ENCODE measurements around the gene WDFY2.

Gene WDFY2

DNA sequence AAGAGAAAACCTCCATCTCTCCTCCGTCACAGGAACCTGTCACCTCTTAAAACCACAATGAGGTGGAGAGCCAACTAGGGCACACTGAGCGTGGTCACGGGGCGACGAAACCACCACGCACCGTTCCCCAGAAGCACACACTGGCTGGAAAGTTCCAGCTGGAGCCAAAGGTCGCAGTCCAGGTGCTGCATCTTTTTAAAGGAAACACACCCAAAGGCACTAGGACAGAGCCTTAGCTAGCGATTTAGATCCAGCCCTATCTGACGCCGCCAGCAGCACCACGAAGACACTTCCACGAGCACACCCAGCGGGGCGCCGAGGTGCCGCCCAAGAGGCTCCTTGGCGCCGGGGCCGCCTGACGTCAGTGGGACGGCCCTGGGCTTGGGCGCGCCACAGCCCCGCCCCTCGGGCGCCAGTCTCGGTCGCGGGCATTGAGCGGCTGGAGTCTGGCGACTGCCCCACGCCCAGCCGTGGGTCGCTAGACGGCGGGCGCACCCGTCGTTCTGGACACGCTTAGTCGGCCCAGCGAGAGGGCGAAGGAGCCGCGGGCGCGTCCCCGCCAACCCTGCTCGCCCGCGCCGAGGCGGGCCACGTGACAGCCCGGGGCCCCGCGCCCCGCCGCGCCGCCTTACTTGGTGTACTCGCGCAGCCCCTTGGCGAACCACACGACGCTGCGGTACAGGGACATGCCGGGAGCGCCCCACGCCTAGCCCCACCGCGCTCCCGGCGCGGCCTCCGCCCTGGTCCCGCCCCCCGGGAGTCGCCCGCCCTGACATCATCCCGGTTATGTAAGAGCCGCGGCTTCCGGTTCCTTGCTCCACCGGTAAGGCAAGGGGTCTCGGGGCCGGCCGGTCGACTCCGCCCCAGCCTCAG lies 219.4 kb downstream of the WDFY2 start, which contains the start of gene DHRS12:
TSS of gene DHRS12 (minus strand) at position 742 of the 873 bp plus-strand sequence. CDS start 4,504 bp downstream, outside the sequence.
- no peak for FAIRE-seq

DNA sequence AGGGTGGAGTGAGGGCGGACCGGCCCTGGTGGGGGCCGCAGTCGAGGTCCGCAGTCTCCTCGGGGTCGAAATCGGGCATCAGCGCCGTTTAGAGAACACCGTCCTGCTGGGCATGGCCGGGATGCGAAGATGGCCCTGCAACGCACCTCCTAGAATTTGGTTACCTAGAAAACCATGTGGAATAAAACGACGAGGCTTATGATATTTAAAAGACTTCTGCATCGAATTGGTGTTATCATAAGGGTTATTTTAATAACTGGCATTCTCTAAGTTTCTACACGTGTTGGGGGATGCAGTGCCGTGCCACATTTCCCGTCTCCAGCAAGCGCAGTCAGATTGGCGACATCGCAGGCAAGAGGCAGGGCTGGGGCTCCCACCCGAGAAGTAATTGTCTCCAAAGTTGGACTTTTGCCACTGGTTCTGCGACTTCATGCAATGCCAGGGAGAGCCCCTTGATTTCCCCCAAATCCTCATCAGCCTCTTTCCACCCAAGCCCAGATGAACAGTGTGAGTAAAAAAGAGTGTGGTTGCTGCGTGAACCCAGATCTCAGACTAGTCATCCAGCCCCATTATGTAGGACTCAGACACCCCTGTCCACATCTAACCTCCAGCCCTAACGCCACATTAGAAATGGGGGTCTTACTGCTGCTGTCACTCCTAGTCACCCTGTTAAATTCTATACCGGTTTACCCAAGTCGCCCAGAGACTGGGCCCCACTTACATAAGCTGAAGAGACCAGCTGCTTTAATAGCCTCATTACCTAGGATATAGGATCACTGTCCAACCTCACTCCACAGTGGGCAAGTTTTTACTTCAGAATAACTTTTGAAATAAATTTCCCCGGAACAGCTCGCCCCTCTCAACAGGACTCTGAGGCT lies 220.3 kb downstream of the WDFY2 start:
- no peak for FAIRE-seq

DNA sequence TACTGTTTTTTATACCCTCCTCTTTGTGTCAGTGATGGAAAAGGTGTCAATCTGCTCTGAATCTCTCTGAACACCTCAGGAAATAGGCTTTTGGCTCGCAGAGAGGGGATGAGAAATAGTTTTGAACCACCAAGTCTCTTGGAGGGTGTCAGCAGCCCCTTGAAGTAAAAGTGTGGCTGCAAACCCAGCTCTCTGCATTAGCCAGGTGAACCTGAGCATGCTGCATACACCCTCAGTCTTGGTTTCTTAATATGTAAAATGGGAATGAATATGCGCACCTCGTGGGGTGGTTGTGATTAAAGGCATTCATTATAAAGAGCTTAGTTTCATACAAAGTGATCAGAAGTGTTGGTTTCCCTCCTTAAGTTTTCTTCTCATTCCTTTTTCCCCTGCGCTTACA lies 221.1 kb downstream of the WDFY2 start:
- FAIRE-seq: no peak

DNA sequence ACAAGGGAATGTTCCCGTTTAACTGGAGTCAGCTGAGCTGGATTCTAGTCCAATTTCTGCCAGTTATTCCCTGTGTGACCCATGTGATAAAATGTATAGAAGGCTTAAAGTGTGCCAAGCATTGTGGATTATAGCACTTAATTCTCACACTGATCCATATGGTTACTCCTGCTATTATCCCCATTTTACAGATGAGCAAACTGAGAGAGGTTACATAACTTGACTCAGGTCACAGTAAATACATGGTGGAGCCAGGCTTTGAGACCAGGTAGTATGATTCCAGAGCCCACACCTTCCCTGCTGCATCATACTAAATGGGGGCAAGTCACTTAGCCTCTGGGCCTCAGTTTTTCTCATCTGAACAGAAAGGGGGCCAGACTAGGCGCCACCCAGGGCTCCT lies 221.7 kb downstream of the WDFY2 start:
- no peak for FAIRE-seq

DNA sequence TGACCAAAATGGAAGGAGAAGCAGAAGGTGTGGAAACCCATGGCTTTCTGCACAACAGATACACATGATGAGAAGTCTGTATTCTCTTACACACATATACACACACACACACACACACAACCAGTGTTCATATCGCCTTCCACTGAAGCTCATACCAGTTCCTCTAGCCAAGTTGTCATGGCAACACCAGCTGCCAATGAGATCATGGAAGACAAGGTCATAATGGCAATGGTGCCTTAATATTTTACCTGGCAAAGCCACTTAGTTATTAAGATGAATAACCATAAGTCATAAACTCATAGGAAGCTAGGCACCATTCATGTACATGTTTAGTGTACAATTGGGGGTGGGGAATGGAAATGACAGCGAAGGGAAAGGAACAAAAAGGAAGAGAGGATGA lies 222.3 kb downstream of the WDFY2 start:
- no peak for FAIRE-seq

GRCh38 chr13:51807041-51807440 lies 222.8 kb downstream of the WDFY2 start:
- no peak for FAIRE-seq

DNA sequence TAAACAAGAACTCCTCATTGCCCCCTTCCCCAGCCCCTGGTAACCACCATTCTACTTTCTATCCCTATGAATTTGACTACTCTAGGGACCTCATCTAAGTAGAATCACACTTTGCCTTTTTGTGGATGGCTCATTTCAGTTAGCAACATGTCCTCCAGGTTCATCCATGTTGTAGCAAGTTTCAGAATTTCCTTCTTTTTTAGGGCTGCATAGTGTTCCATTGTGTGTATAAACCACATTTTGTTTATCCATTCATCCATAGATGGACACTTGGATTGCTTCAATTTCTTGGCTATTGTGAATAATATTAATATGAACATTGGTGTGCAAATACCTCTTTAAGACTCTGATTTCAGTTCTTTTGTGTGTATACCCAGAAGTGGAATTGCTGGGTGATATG lies 224.5 kb downstream of the WDFY2 start:
- FAIRE-seq: no peak

- FAIRE-seq: no peak
Observed at GRCh38 chr13:51811046-51811445, 226.8 kb downstream of the WDFY2 start.

- no peak for FAIRE-seq
Observed at GRCh38 chr13:51811920-51812451, 227.7 kb downstream of the WDFY2 start.

DNA sequence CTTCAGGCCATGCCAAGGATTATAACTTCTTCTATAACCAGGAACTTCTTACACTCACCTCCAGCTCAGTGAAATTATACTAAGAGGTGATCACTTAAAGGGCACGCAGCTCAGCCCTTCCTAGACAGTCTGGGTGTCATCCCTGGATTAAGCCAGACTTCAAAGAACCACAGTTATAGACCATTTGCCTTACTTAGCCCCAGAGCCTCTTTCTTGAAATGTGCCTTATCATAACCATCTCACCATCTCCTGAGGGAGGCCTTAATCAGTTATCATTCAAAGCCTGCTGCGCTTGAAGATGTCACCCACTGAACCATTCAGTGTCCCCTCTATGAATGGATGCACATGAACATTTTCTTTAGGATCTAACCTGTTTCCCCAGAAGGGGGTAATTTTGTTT lies 229.8 kb downstream of the WDFY2 start:
- FAIRE-seq: no peak

DNA sequence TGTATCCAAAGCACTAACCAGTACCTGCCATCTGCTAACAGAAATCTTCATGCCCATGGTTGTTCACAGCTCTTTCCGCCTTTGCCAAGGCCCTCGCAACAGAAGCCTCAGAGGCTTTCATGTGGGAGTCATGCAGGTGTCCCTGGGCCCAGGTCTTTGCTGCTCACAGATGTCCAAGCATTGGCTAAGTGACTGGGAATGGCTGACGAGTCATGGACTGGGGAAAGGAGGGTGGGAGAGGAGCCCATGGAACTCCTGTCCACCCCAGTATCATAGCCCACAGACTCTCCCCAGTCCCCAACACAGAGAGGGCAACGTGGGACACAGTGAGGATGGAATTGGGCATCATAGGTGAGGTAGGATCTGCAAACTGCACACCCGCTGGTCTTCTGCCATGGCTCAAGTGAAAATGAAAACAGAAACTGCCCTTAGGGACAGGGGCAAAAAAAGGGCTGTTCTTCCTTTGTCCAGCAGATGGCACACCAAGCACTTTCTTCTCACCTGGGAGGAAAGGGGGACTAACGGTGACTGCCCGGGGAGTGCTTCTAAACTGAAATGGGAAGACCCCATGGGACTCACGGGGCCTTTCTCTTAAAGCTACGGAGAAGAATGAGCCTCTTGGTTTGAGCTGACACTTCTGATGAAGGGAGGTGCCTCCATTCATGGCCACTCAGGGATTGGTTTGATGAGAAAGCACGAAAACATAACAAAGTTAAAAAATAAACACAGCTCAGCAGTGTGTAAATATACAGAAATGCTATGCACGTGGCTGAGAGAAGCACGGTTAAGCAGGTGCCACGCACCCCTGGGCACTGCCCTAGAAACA lies 230.8 kb downstream of the WDFY2 start:
- FAIRE-seq: no peak

- no peak for FAIRE-seq
Observed at GRCh38 chr13:51815848-51816247, 231.6 kb downstream of the WDFY2 start.

DNA sequence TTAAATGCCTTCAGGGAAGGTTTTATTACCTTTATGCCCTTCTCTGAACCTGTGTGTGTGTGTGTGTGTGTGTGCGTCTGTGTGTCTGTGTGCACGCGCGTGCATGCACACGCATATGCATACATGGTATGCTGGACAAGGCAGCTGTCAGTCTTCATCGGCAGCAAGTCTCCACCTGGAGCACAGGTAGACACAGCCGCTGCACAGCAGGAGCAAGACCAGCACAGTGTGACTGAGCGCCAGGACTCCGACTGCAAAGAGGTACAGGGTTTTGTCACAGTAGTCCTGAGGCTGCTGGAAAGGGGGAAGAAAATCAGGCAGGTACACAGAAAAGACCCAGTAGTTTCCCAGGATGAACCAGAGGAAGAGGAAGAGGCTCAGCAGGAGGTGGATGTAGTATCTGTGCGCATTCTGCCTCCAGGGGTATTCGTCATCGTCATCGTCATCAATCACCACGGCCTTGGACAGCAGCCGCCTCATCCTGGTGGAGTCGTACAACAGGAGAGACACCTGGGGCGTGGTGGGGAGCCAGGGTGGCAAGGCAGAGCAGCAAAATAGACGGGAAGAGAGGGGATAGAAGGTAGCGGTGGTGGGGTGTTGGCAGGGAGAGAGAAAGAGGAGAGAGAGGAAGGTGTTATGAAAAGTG lies 232.5 kb downstream of the WDFY2 start:
- no peak for FAIRE-seq
